SK-N-SH (cell line): ENCODE measurements around the gene SPECC1L. TPM values are rescaled to one million over a fixed set of nuclear protein-coding genes. Genes with fewer than 3 reads are reported as not detected.
A peak's percentile ranks its signal among the peaks of the same experiment; 100 is the strongest.

Experiments
- CTCF ChIA-PET: fragments of 300-600, 350-600 bp; formaldehyde crosslinking; extraction: SDS; loops from one replicate; lab custom pipeline; 2021; lab: Yijun Ruan, JAX
- POLR2A ChIA-PET: fragments of 350-600 bp; sonication (Branson Sonifier 250); formaldehyde crosslinking; extraction: SDS; loops from one replicate; lab custom pipeline; 2020; ENCODE audit warnings: antibody characterized with exemption, inconsistent platforms; lab: Yijun Ruan, JAX
- DNase-seq: peaks from one replicate; pipeline ENCODE4 v3.0.0; 2012
- H2AFZ ChIP-seq: fragments of 200-600 bp; sonication (generic); 2 replicates; pipeline ENCODE4 v1.8.1; 2016; ENCODE audit warnings: antibody characterized with exemption, mild to moderate bottlenecking, low read depth
- H3F3A ChIP-seq: fragments of 200-600 bp; sonication (generic); replicated peaks from 2 replicates; pipeline ENCODE3; 2016; ENCODE audit warnings: antibody characterized with exemption, mild to moderate bottlenecking; ENCODE audit not compliant: insufficient read depth
- H3K27ac ChIP-seq, 2 experiments: fragments of 200-500 bp in 1 of 2; fragments of 200-600 bp in 1 of 2; sonication (Bioruptor generic) in 1 of 2; sonication (generic), shearing (Covaris generic) in 1 of 2; 2 replicates each; pipeline versions ENCODE4 v1.5.1 to v1.6.1; 2014 to 2016; ENCODE audit warnings: low read depth in 2 of 2, inconsistent platforms in 1 of 2, low read length in 1 of 2, mild to moderate bottlenecking in 1 of 2, mixed read lengths in 1 of 2
- H3K27me3 ChIP-seq: fragments of 200-600 bp; sonication (generic), shearing (Covaris generic); 2 replicates; pipeline ENCODE4 v1.6.1; 2016; ENCODE audit warnings: mixed run types; ENCODE audit not compliant: insufficient read depth
- H3K36me3 ChIP-seq, 2 experiments: fragments of 200-500 bp in 1 of 2; fragments of 200-600 bp in 1 of 2; sonication (Bioruptor generic) in 1 of 2; sonication (generic) in 1 of 2; replicated peaks in 1 of 2; 2 replicates each; pipeline versions ENCODE3 to v1.5.1; 2014 to 2016; ENCODE audit warnings: low read length in 1 of 2, mild to moderate bottlenecking in 1 of 2; ENCODE audit not compliant: insufficient read depth in 2 of 2, control insufficient read depth in 1 of 2
- H3K4me1 ChIP-seq, 2 experiments: fragments of 200-500 bp in 1 of 2; fragments of 200-600 bp in 1 of 2; sonication (Bioruptor generic) in 1 of 2; sonication (generic), shearing (Covaris generic) in 1 of 2; 2 replicates each; pipeline versions ENCODE4 v1.5.1 to v1.6.1; 2014 to 2016; ENCODE audit warnings: low read depth in 1 of 2, low read length in 1 of 2, mixed run types in 1 of 2; ENCODE audit not compliant: insufficient read depth in 2 of 2, control insufficient read depth in 1 of 2
- H3K4me2 ChIP-seq: fragments of 200-600 bp; sonication (generic), shearing (Covaris generic); 2 replicates; pipeline ENCODE4 v1.6.1; 2017; ENCODE audit warnings: mixed run types
- H3K4me3 ChIP-seq, 2 experiments: fragments of 200-500 bp in 1 of 2; fragments of 200-600 bp in 1 of 2; sonication (Bioruptor generic) in 1 of 2; sonication (generic), shearing (Covaris generic) in 1 of 2; 2 replicates each; pipeline versions ENCODE4 v1.5.1 to v1.8.1; 2014 to 2016; ENCODE audit warnings: low read depth in 2 of 2, inconsistent platforms in 1 of 2, low read length in 1 of 2, mild to moderate bottlenecking in 1 of 2, mixed read lengths in 1 of 2, moderate library complexity in 1 of 2
- H3K79me2 ChIP-seq: fragments of 200-600 bp; sonication (generic); 2 replicates; pipeline ENCODE4 v1.8.1; 2017; ENCODE audit warnings: mild to moderate bottlenecking; ENCODE audit not compliant: insufficient read depth
- H3K9ac ChIP-seq: fragments of 200-600 bp; sonication (generic); 2 replicates; pipeline ENCODE4 v1.6.1; 2017; ENCODE audit warnings: mixed run types
- H3K9me2 ChIP-seq: fragments of 200-600 bp; sonication (generic); 2 replicates; pipeline ENCODE4 v1.6.1; 2017; ENCODE audit warnings: mixed run types
- H3K9me3 ChIP-seq: fragments of 200-600 bp; sonication (generic); 2 replicates; pipeline ENCODE4 v1.6.1; 2017; ENCODE audit warnings: mixed run types, mild to moderate bottlenecking, moderate library complexity
- H4K20me1 ChIP-seq: fragments of 200-600 bp; sonication (generic); 2 replicates; pipeline ENCODE4 v1.6.1; 2017; ENCODE audit warnings: mild to moderate bottlenecking, mixed run types; ENCODE audit not compliant: insufficient read depth
- CHD2 ChIP-seq: fragments of 150-350 bp; IDR thresholded peaks from 2 replicates; pipeline ENCODE4 v1.6.1; 2018; ENCODE audit warnings: low read length; ENCODE audit not compliant: partially characterized antibody
- EP300 ChIP-seq, 2 experiments: IDR thresholded peaks; 2 replicates each; pipeline versions ENCODE4 v1.4.0 to v1.6.1; 2012; ENCODE audit warnings: borderline replicate concordance in 1 of 2, low read depth in 1 of 2, low read length in 1 of 2
- FOSL2 ChIP-seq: IDR thresholded peaks from 2 replicates; pipeline ENCODE4 v1.4.0; 2012; ENCODE audit warnings: low read depth, mild to moderate bottlenecking, moderate library complexity, borderline replicate concordance
- FOXJ3 ChIP-seq: sonication (generic); formaldehyde crosslinking; IDR thresholded peaks from 2 replicates; pipeline ENCODE4 v1.5.1; 2020; ENCODE audit warnings: mild to moderate bottlenecking, missing genetic modification reagents
- GABPA ChIP-seq: IDR thresholded peaks from 2 replicates; pipeline ENCODE4 v1.4.0; 2012; ENCODE audit warnings: low read depth, mild to moderate bottlenecking
- GATA2 ChIP-seq: sonication (generic); formaldehyde crosslinking; IDR thresholded peaks from 2 replicates; pipeline ENCODE4 v1.5.0; 2020; ENCODE audit warnings: mild to moderate bottlenecking, missing genetic modification reagents
- MEF2A ChIP-seq: IDR thresholded peaks from 2 replicates; pipeline ENCODE4 v1.4.0; 2012; ENCODE audit warnings: low read depth, borderline replicate concordance
- RAD21 ChIP-seq: IDR thresholded peaks from 2 replicates; pipeline ENCODE4 v1.6.1; 2012; ENCODE audit warnings: mild to moderate bottlenecking, low read length
- RCOR1 ChIP-seq: fragments of 150-350 bp; IDR thresholded peaks from 2 replicates; pipeline ENCODE4 v1.6.1; 2017; ENCODE audit warnings: antibody characterized with exemption, low read length
- RFX5 ChIP-seq: IDR thresholded peaks from 2 replicates; pipeline ENCODE4 v1.6.1; 2012; ENCODE audit warnings: mild to moderate bottlenecking, improper control_type of control experiment, low read length
- RXRA ChIP-seq: IDR thresholded peaks from 2 replicates; pipeline ENCODE4 v1.4.0; 2012; ENCODE audit warnings: low read depth, mild to moderate bottlenecking, borderline replicate concordance
- TEAD4 ChIP-seq: IDR thresholded peaks from 2 replicates; pipeline ENCODE4 v1.4.0; 2012; ENCODE audit warnings: mild to moderate bottlenecking, borderline replicate concordance; ENCODE audit not compliant: insufficient read depth
- WGBS: methylation state at CpG from one replicate; pipeline ENCODE4 v1.1.6; 2017; ENCODE audit warnings: low lambda C conversion rate; 5-methylcytosine and 5-hydroxymethylcytosine counted together
- polyA plus RNA-seq, 3 experiments: library from polyadenylated mRNA; depleted of rRNA; stranded (reverse); fragments of >200 nt; gene quantifications; 2 replicates each; pipeline ENCODE4 v1.2.3, GENCODE V29; 2012
- TF ChIP-seq, protein P1 (sequence below): fragments of 150-350 bp; IDR thresholded peaks from 2 replicates; pipeline ENCODE4 v1.6.1; 2017; ENCODE audit warnings: antibody characterized with exemption, low read length, low read depth, borderline replicate concordance
- TF ChIP-seq, protein P2 (sequence below): IDR thresholded peaks from 2 replicates; pipeline ENCODE4 v1.6.1; 2012; ENCODE audit warnings: mild to moderate bottlenecking, low read depth, low read length, moderate library complexity
- TF ChIP-seq, protein P3 (sequence below): IDR thresholded peaks from 2 replicates; pipeline ENCODE4 v1.4.0; 2012; ENCODE audit warnings: low read depth
- TF ChIP-seq, protein P4 (sequence below): fragments of 200-600 bp; sonication (generic); IDR thresholded peaks from 2 replicates; pipeline ENCODE4 v1.6.1; 2017; ENCODE audit warnings: antibody characterized with exemption, mild to moderate bottlenecking, moderate library complexity

Gene SPECC1L
- polyA plus RNA-seq, 1 of the 3 experiments (the other 2 are of a cell fraction) = 22.9 TPM

DNA sequence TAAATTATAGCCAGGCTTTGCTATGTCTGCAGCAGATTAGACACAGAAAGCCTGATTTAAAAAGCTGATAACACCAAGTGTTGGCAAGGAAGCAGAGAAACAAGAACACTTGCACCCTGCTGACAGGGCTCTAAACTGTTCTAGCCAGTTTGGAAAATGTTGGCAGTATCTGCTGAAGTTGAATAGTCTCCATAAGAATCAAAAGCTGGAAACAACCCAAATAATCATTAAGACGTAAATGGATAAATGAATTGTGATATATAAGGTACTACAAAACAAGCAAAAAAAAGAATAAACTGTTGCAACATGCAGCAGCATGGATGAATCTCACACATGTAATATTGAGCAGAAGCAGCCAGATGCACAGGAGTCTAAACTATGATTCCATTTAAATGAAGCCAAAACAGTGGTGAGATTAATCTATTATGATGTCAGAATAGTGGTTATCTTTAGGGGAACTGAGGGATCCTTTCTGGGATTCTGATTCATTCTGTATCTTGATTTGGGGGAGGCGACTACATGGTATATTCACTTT, 116.4 kb downstream of the SPECC1L start:
- Histone ChIP-seq H3K36me3 (peaks cover 2 to 23% of the 10 kb centered on the region in 2 experiments), H3F3A (peaks cover 25% of the 10 kb centered on the region), H2AFZ (no peak overlapping the region), H4K20me1 (no peaks in the 10 kb centered on the region), H3K4me2 (no peak overlapping the region), H3K27ac (peak overlapping the region in 1 of 2 experiments; percentile 96; a peak in 2 of 4 replicates), H3K79me2 (peaks cover 30% of the 10 kb centered on the region; the same call in 1 of the 2 replicates), H3K27me3 (no peaks in the 10 kb centered on the region), H3K9me2 (no peaks in the 10 kb centered on the region), H3K4me3 (no peak overlapping the region), H3K9me3 (no peaks in the 10 kb centered on the region), H3K4me1 (peaks cover 6 to 28% of the 10 kb centered on the region in 2 experiments; a peak in 3 of 4 replicates), H3K9ac (no peak overlapping the region)
- TF ChIP-seq RXRA = no peak
- peak; percentile 56; the same call in 1 of the 2 replicates for TF ChIP-seq GATA2 (CRISPR knock-in tag)
- peak in 1 of 2 experiments; percentile 77; a peak in 2 of 4 replicates for TF ChIP-seq EP300 (IDR thresholded peaks at IDR 0.05; ENCODE audit: borderline replicate concordance in 1 of 2, low read depth in 1 of 2, low read length in 1 of 2)
- TF ChIP-seq RCOR1 = peak; percentile 39; the same call in 1 of the 2 replicates
- TF ChIP-seq FOXJ3 = 0 out of 2 replicates have a peak, but pooled peaks have one; percentile 29
- TF ChIP-seq TEAD4 = no peak
- TF ChIP-seq RAD21 = no peak
- TF ChIP-seq, protein P1, sequence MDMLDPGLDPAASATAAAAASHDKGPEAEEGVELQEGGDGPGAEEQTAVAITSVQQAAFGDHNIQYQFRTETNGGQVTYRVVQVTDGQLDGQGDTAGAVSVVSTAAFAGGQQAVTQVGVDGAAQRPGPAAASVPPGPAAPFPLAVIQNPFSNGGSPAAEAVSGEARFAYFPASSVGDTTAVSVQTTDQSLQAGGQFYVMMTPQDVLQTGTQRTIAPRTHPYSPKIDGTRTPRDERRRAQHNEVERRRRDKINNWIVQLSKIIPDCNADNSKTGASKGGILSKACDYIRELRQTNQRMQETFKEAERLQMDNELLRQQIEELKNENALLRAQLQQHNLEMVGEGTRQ = no peak
- DNase-seq = no peak
- CTCF ChIA-PET = interaction anchor here (1.1 to 1.5 kb wide), 3 partner anchors 11 to 135 kb away, joined by 3 to 9 read pairs (median 3); no protein-coding TSS in a partner anchor
- POLR2A ChIA-PET = interaction anchor here (0.8 to 1.1 kb wide), 2 partner anchors 21 to 36 kb away, joined by 3 read pairs; no protein-coding TSS in a partner anchor
- WGBS = 83% methylated on average over 2 of the region's 2 CpGs

DNA sequence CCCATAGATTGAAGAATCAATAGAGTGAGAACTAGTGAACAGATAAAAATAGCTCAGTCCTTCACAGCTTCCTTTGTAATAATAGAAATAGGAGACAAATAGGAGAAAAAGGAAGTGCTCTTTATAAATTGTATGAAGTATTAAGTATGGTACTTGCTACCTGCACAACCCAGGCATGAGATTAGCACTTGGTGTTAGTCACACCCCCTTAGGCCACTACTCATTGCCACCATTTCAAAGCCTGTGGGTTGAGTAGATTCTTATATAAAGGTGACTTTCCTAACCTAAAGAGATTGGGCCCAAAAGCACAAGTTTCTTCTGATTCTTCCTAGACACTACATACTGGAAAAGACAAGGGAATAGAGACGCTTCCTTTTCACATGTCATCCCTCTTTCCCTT, 119.0 kb downstream of the SPECC1L start:
- Histone ChIP-seq H3K9ac (no peak overlapping the region), H3K36me3 (peaks cover 6 to 25% of the 10 kb centered on the region in 2 experiments), H3K9me3 (no peaks in the 10 kb centered on the region), H3K79me2 (peaks cover 39% of the 10 kb centered on the region), H2AFZ (no peak overlapping the region), H3K9me2 (no peaks in the 10 kb centered on the region), H3F3A (peaks cover 25% of the 10 kb centered on the region), H3K27ac (peak overlapping the region; percentile 10 to 99; a peak in 3 of 4 replicates), H3K4me3 (no peak overlapping the region), H3K4me2 (no peak overlapping the region), H3K4me1 (peaks cover 17 to 49% of the 10 kb centered on the region in 2 experiments), H4K20me1 (no peaks in the 10 kb centered on the region), H3K27me3 (no peaks in the 10 kb centered on the region)
- ChIA-PET CTCF (no interaction called here), POLR2A (no interaction called here)
- 100% methylated on average over 1 of the region's 1 CpG for WGBS
- no peak for DNase-seq
- TF ChIP-seq, protein P2, sequence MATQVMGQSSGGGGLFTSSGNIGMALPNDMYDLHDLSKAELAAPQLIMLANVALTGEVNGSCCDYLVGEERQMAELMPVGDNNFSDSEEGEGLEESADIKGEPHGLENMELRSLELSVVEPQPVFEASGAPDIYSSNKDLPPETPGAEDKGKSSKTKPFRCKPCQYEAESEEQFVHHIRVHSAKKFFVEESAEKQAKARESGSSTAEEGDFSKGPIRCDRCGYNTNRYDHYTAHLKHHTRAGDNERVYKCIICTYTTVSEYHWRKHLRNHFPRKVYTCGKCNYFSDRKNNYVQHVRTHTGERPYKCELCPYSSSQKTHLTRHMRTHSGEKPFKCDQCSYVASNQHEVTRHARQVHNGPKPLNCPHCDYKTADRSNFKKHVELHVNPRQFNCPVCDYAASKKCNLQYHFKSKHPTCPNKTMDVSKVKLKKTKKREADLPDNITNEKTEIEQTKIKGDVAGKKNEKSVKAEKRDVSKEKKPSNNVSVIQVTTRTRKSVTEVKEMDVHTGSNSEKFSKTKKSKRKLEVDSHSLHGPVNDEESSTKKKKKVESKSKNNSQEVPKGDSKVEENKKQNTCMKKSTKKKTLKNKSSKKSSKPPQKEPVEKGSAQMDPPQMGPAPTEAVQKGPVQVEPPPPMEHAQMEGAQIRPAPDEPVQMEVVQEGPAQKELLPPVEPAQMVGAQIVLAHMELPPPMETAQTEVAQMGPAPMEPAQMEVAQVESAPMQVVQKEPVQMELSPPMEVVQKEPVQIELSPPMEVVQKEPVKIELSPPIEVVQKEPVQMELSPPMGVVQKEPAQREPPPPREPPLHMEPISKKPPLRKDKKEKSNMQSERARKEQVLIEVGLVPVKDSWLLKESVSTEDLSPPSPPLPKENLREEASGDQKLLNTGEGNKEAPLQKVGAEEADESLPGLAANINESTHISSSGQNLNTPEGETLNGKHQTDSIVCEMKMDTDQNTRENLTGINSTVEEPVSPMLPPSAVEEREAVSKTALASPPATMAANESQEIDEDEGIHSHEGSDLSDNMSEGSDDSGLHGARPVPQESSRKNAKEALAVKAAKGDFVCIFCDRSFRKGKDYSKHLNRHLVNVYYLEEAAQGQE = no peak
- TF ChIP-seq FOSL2 = no peak
- TF ChIP-seq MEF2A = no peak
- no peak for TF ChIP-seq TEAD4
- TF ChIP-seq GABPA = no peak
- TF ChIP-seq, protein P1 = no peak
- TF ChIP-seq, protein P3, sequence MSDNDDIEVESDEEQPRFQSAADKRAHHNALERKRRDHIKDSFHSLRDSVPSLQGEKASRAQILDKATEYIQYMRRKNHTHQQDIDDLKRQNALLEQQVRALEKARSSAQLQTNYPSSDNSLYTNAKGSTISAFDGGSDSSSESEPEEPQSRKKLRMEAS = no peak
- no peak for TF ChIP-seq RCOR1
- no peak for TF ChIP-seq RAD21
- TF ChIP-seq RFX5 = no peak
- no peak for TF ChIP-seq CHD2
- TF ChIP-seq, protein P4, sequence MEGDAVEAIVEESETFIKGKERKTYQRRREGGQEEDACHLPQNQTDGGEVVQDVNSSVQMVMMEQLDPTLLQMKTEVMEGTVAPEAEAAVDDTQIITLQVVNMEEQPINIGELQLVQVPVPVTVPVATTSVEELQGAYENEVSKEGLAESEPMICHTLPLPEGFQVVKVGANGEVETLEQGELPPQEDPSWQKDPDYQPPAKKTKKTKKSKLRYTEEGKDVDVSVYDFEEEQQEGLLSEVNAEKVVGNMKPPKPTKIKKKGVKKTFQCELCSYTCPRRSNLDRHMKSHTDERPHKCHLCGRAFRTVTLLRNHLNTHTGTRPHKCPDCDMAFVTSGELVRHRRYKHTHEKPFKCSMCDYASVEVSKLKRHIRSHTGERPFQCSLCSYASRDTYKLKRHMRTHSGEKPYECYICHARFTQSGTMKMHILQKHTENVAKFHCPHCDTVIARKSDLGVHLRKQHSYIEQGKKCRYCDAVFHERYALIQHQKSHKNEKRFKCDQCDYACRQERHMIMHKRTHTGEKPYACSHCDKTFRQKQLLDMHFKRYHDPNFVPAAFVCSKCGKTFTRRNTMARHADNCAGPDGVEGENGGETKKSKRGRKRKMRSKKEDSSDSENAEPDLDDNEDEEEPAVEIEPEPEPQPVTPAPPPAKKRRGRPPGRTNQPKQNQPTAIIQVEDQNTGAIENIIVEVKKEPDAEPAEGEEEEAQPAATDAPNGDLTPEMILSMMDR = no peak
